SK-N-MC (cell line): ENCODE measurements around the gene FAM167B.

Experiments
- DNase-seq: peaks from one replicate; pipeline ENCODE4 v3.0.0-alpha.2; 2011; ENCODE audit warnings: low read depth, low spot score
- H3K27ac ChIP-seq: fragments of 200-600 bp; sonication (generic); 2 replicates; pipeline ENCODE4 v1.5.1; 2016; ENCODE audit warnings: mixed run types
- H3K36me3 ChIP-seq: fragments of 200-600 bp; sonication (generic); 2 replicates; pipeline ENCODE4 v1.6.1; 2017; ENCODE audit warnings: antibody characterized with exemption, low read length, mixed read lengths; ENCODE audit not compliant: insufficient read depth
- H3K4me3 ChIP-seq: fragments of 200-600 bp; sonication (generic); 2 replicates; pipeline ENCODE4 v1.5.1; 2016
- H3K9ac ChIP-seq: fragments of 200-600 bp; sonication (generic); 2 replicates; pipeline ENCODE4 v1.8.0; 2017; ENCODE audit warnings: mixed run types, mixed read lengths; ENCODE audit not compliant: insufficient read length
- H3K9me3 ChIP-seq: fragments of 200-600 bp; sonication (generic); 2 replicates; pipeline ENCODE4 v1.6.1; 2017; ENCODE audit warnings: low read depth, mild to moderate bottlenecking, antibody characterized with exemption, low read length, moderate library complexity, mixed read lengths
- EZH2 ChIP-seq: fragments of 200-600 bp; sonication (generic); IDR thresholded peaks from one replicate; pipeline ENCODE4 v1.6.1; 2017; ENCODE audit warnings: antibody characterized with exemption
- FOXP2 ChIP-seq: optimal IDR thresholded peaks from 2 replicates; pipeline ENCODE3; 2011; ENCODE audit warnings: mild to moderate bottlenecking, moderate library complexity; ENCODE audit not compliant: insufficient read depth; ENCODE audit errors: extremely low read length, control extremely low read depth
- POLR2AphosphoS5 ChIP-seq: IDR thresholded peaks from 2 replicates; pipeline ENCODE4 v1.6.1; 2012; ENCODE audit warnings: mild to moderate bottlenecking, low read depth, low read length, borderline replicate concordance

Gene FAM167B

GRCh38 chr1:32220746-32221580 is 26.1 kb upstream of the FAM167B start:
- Histone ChIP-seq H3K9me3 (no peaks in the 10 kb centered on the region), H3K36me3 (peaks cover 21% of the 10 kb centered on the region), H3K27ac (0 out of 2 replicates have a peak overlapping the region, but pooled peaks have one; percentile 36), H3K4me3 (peak overlapping the region; percentile 99), H3K9ac (peak overlapping the region; percentile 98)
- no peak for DNase-seq
- TF ChIP-seq EZH2 (no peak), FOXP2 (no peak), POLR2AphosphoS5 (no peak)

GRCh38 chr1:32221581-32221979 is 25.4 kb upstream of the FAM167B start:
- H3K9ac ChIP-seq = peak overlapping the region; percentile 98
- no peak for DNase-seq
- TF ChIP-seq POLR2AphosphoS5 (no peak), FOXP2 (no peak)
- H3K36me3 ChIP-seq = peaks cover 25% of the 10 kb centered on the region
- peak overlapping the region; percentile 99 for H3K4me3 ChIP-seq
- 0 out of 2 replicates have a peak overlapping the region, but pooled peaks have one; percentile 36 for H3K27ac ChIP-seq
- H3K9me3 ChIP-seq = no peaks in the 10 kb centered on the region

DNA sequence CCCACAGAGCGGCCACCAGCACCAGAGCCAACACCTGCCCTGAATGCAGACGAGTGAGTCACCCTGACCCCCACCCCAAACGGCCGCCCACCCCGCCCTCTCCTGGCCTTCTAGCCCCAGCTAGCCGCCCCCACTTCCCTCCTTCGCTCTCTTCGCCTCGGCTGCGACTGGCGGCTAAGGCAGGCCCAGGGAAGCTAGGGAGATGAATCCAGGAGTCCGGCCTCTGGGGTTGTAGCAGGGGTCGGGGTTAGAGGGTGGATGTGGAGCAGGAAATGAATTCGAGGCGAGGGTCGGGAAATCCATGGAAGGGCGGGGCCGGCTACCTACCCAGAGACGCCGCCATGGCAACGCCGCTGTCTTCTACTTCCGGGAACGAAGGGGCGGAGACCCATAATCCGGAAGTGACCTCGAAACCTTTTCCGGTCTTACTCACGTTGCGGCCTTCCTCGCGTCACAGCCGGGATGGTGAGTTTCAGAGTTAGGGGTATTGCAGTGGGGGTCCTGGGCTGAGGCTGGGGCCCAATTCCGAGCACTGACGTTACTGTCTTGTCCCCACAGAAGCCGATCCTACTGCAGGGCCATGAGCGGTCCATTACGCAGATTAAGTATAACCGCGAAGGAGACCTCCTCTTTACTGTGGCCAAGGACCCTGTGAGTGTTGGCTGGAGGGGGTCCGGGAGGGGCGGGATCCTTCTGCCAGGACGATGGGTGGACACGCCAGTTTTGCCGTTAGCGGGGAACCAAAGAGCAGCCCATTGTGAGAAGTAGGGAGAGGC is 24.9 kb upstream of the FAM167B start, which contains the start of the genes EIF3I and TMEM234:
Gene EIF3I (plus strand): TSS at position 428 of the 776 bp plus-strand sequence. CDS start 35 bp downstream, at position 463.
Gene TMEM234 (minus strand): TSS at position 374 of the 776 bp plus-strand sequence. CDS start 31 bp downstream, at position 343.
- peak within 1 kb of the TSS; percentile 99 for H3K4me3 ChIP-seq
- peak; percentile 44 for DNase-seq
- H3K9ac ChIP-seq = peak within 1 kb of the TSS; percentile 98
- H3K36me3 ChIP-seq = peaks cover 25% of the 10 kb centered on the region
- TF ChIP-seq POLR2AphosphoS5 = peak; percentile 98
- TF ChIP-seq EZH2 = no peak
- no peak for TF ChIP-seq FOXP2
- peak within 1 kb of the TSS; percentile 76 for H3K27ac ChIP-seq
- H3K9me3 ChIP-seq = no peaks in the 10 kb centered on the region

DNA sequence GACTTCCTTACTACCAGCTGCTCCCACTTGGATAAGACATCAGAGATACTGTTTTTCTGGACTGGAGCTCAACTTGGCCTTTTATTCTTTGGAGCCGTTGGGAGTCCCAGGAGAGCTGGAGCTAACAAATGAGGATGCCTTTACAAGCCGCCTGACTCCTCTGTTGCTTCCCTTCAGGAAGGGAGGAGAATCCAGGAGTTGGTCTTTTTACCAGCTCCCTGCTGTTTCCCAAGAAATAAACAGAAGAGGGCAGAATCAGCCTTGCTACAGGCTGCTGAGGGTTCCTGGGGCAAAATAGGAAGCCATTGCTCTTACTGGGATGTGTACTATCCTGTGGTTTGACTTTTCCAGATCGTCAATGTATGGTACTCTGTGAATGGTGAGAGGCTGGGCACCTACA is 23.3 kb upstream of the FAM167B start:
- no peak for TF ChIP-seq FOXP2
- TF ChIP-seq EZH2 = no peak
- no peak for TF ChIP-seq POLR2AphosphoS5
- no peak for DNase-seq
- peaks cover 40% of the 10 kb centered on the region for H3K36me3 ChIP-seq
- no peaks in the 10 kb centered on the region for H3K9me3 ChIP-seq
- H3K27ac ChIP-seq = no peak overlapping the region
- peak overlapping the region; percentile 16; the same call in 1 of the 2 replicates for H3K4me3 ChIP-seq
- peak overlapping the region; percentile 33 for H3K9ac ChIP-seq

DNA sequence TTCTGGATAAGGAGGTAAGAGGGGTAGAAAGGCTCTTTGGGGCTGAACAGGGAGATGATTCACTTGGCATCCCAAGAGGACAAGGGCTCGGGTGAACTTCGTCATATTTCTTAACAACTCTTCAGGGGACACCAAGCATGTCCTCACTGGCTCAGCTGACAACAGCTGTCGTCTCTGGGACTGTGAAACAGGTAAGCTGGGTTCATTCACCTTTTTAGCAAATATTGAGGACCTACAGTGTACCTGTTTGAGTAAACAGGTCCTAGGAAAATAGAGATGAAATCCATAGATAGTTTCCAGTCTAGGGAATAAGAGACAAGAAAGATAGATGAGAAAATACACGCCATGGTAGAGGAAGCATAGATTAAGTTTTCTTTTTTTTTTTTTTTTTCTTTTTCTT is 22.7 kb upstream of the FAM167B start:
- DNase-seq = no peak
- TF ChIP-seq POLR2AphosphoS5 (no peak), EZH2 (no peak), FOXP2 (no peak)
- no peak overlapping the region for H3K9ac ChIP-seq
- no peak overlapping the region for H3K4me3 ChIP-seq
- no peaks in the 10 kb centered on the region for H3K9me3 ChIP-seq
- H3K27ac ChIP-seq = no peak overlapping the region
- H3K36me3 ChIP-seq = peaks cover 45% of the 10 kb centered on the region

DNA sequence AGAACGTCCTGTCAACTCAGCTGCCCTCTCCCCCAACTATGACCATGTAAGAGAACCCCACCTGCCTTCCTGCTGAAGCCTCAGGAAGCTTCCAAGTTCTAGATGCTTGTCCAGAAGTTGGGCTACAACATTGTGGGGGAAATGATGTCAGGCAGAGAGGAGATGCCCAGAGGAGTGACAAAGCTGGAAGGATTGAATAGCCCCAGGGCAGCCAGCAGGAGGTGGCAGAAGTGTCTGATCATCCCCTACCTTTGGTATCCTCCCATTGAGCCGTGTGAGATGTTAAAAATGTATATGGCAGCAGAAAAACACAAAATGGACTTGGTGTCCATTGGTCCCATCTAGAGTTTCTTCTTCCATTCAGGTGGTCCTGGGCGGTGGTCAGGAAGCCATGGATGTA is 18.3 kb upstream of the FAM167B start:
- no peak overlapping the region for H3K9ac ChIP-seq
- no peak overlapping the region for H3K4me3 ChIP-seq
- H3K9me3 ChIP-seq = no peaks in the 10 kb centered on the region
- no peak for TF ChIP-seq POLR2AphosphoS5
- TF ChIP-seq FOXP2 = no peak
- TF ChIP-seq EZH2 = no peak
- DNase-seq = no peak
- H3K36me3 ChIP-seq = peaks cover 64% of the 10 kb centered on the region
- no peak overlapping the region for H3K27ac ChIP-seq

- peaks cover 43% of the 10 kb centered on the region for H3K36me3 ChIP-seq
- H3K27ac ChIP-seq = no peak overlapping the region
- H3K4me3 ChIP-seq = no peak overlapping the region
- no peak for DNase-seq
- H3K9ac ChIP-seq = no peak overlapping the region
- H3K9me3 ChIP-seq = no peaks in the 10 kb centered on the region
- TF ChIP-seq POLR2AphosphoS5 (no peak), FOXP2 (no peak), EZH2 (no peak)
Measured at GRCh38 chr1:32231843-32232432, 15.1 kb upstream of the FAM167B start.

DNA sequence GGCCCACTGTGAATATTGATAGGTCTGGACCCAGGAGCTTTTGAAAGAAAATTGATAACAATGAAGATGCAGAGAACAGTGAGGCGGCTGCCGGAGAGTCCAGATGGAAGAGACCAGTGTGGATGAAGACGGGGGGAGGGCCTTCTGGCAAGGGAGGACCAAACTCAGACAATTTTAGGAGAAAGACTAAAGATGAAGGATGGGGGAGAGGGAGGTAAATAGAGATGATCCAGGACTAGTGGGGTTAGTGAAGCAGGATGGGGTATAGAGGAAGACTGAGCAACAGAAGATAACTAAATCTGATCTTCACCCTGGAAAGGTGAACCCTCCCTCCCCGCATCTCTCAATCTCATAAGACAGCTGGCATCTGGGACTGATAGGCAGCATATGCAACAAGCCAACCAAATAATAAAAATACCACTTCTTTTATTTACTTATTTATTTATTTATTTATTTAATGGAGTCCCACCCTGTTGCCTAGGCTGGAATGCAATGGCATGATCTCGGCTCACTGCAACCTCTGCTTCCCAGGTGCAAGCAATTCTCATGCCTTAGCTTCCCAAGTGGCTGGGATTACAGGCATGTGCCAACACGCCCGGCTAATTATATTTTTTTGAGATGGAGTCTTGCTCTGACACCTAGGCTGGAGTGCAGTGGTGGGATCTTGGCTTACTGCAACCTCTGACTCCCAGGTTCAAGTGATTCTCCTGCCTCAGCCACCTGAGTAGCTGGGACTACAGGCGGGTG is 14.3 kb upstream of the FAM167B start:
- Histone ChIP-seq H3K9ac (no peak overlapping the region), H3K4me3 (no peak overlapping the region), H3K9me3 (no peaks in the 10 kb centered on the region), H3K36me3 (peaks cover 37% of the 10 kb centered on the region), H3K27ac (no peak overlapping the region)
- TF ChIP-seq EZH2 (no peak), FOXP2 (no peak), POLR2AphosphoS5 (no peak)
- DNase-seq = no peak
